GM18873 (cell line): ENCODE results near the gene FAM171A1.
"Not testable (repeated sequence)": the region's sequence is repeated elsewhere in the genome, so short reads cannot be mapped to it uniquely, and the experiment has no call there.

Source experiments
- ATAC-seq: cut with Tn5 transposase; IDR thresholded peaks from one replicate; pipeline ENCODE4 v1.9.1; 2021; ENCODE audit warnings: mild to moderate bottlenecking, moderate library complexity, moderate number of reproducible peaks; ENCODE audit not compliant: unreplicated experiment, low FRiP score

FAM171A1 gene

GRCh38 chr10:15370856-15371701 lies at the start of gene FAM171A1:
Gene FAM171A1, minus strand, starts transcription at chr10:15371289. Its CDS starts 237 bp downstream, at chr10:15371052.
- no peak for ATAC-seq

GRCh38 chr10:15420858-15421257 lies 49.8 kb upstream of the FAM171A1 start:
- ATAC-seq, result no peak

GRCh38 chr10:15419279-15419874 lies 48.3 kb upstream of the FAM171A1 start:
- no peak for ATAC-seq

- ATAC-seq, result no peak
Observed at GRCh38 chr10:15416034-15416433, 44.9 kb upstream of the FAM171A1 start.

DNA sequence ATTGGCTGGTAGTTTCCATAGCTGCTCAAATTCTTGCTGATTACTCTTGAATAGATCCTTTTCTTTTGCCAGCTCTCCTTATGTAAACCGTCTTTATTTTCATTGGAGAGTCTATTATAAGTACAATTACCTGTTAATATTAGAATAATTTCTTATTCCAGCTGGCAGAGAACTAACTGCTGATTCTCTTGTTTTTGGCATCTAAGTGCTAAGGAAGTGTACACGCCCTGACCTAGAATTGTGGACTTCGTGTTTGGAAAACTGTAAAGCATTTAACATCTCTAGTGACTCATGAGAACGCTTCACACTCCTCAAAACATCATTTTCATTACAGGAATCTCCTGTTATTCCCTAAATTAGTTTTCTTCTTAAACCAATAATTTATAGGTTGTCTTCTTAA lies 39.9 kb upstream of the FAM171A1 start:
- ATAC-seq, result no peak

- not testable (repeated sequence) for ATAC-seq
Observed at GRCh38 chr10:15409350-15409749, 38.3 kb upstream of the FAM171A1 start.

GRCh38 chr10:15408557-15408956 lies 37.5 kb upstream of the FAM171A1 start:
- no peak for ATAC-seq

DNA sequence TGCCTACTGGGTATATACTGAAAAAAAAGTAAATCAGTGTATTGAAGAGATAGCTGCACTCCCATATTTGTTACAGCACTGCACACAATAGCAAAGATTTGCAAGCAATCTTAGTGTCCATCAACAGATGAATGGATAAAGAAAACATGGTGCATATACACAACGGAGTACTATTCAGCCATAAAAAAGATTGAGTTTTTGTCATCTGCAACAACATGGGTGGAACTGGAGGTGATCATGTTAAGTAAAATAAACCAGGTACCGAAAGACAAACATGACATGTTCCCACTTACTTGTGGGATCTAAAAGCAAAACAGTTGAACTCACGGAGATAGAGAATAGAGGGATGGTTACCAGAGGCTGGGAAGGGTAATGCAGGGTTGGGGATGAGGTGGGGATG lies 34.2 kb upstream of the FAM171A1 start:
- ATAC-seq, result no peak

GRCh38 chr10:15401382-15401781 lies 30.3 kb upstream of the FAM171A1 start:
- no peak for ATAC-seq

- not testable (repeated sequence) for ATAC-seq
Observed at GRCh38 chr10:15400461-15400860, 29.4 kb upstream of the FAM171A1 start.

- no peak for ATAC-seq
Observed at GRCh38 chr10:15399060-15399661, 28.1 kb upstream of the FAM171A1 start.

DNA sequence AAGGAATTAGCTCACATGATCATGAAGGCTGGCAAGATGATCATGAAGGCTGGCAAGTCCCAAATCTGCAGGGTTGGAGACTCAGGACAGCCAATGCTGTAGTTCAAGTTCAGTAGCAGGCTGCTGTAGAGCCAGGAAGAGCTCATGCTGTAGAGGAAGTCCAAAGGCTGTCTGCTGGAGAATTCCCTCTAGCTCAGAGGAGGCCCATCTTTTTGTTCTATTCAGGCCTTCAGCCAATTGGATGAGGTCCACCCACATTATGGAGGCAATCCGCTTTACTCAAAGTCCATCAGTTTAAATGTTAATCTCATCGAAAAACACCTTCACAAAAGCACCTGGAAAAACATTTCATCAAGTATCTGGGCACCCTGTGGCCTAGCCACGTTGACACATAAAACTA lies 24.8 kb upstream of the FAM171A1 start:
- no peak for ATAC-seq

- ATAC-seq, result no peak
Observed at GRCh38 chr10:15393139-15393825, 22.2 kb upstream of the FAM171A1 start.

DNA sequence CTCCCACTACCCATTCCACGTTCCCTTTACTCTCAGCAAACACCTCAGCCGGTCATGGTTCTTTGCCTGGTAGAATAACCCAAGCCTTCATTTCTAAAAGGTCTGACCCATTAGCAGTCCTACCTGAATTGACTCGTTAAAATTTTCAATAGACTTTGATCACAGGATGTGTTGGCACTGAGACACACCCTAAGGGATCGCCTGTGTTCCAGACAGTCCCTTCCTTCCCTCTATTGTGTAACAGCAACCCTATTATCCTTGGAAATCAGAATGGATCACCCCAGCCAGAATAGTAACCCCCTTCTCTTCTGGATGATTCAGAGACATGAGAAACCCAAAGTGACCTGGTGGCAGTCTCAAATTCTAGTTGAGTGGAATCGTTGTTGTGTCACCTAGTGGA lies 20.4 kb upstream of the FAM171A1 start:
- ATAC-seq, result no peak

DNA sequence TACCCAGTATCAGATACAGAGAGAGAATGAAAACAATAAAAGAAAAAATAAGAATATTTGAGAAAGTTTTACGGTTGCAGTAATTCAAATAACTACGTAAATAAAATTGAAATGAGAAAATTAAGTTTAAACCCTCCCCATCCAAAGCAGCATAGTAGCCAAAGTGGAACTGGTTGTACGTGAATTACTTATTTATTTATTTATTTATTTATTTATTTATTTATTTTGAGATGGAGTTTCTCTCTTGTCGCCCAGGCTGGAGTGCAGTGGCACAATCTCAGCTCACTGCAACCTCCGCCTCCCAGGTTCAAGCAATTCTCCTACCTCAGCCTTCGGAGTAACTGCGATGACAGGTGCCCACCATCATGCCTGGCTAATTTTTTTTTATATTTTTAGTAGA lies 17.1 kb upstream of the FAM171A1 start:
- ATAC-seq, result not testable (repeated sequence)

DNA sequence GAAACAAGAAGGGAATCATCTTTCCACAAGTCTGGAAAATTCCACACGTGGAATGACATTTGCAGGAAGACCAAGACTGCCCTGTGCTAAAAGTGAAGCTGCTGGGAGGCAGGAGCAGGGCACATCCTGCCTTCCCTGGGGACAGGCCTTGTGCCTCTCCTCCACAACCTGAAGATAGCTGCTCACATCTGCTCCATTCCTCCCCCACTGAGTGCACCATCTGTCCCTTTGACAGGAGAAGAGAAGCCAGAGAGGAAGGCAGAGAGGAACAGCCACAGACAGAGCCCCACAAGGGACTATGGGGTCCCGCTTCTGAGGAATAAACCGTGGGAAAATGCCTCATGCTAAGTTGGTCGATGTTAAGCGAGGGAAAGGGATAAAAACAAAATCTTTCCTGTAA lies 15.9 kb upstream of the FAM171A1 start:
- ATAC-seq, result no peak

DNA sequence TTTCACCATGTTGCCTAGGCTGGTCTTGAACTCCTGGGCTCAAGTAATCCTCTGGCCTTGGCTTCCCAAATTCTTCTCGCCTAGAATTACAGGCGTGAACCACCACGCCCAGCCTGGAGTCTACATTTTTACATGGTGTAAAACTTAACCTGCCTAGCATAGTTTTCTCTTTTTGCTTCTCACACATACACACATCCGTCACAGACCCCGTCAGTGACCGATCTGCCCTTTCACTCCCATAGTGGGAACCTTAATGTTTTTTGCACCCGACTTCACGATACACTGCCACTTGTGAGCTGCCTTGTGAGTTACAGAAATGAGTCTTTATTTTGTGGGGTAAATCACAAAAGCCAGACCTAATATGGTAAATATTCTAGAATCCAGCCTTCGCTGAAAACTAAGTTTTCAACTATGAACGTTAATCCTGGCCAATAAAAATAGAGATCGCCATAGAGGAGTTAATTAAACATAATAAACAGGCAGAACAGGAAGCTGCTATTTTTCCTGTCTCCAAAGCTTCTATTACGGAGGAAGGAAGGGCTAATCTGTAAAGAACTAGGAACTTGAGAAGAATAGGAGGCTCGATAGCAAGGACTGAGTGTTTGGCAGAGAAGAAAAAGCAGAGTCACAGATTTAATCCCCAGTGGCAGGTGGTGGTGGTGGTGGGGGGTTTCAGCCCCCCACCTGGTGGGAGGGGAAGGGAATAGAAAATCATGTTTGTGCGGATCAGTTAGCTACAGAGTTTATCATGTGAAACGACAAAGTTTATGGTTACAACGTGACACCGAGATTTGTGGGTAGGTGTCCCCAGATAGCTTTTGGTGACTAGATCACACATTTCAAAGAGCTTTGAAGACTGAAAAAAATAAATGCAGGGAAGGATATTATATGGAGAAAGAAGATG lies 14.7 kb upstream of the FAM171A1 start:
- ATAC-seq, result no peak

GRCh38 chr10:15381420-15381819 lies 10.3 kb upstream of the FAM171A1 start:
- no peak for ATAC-seq

DNA sequence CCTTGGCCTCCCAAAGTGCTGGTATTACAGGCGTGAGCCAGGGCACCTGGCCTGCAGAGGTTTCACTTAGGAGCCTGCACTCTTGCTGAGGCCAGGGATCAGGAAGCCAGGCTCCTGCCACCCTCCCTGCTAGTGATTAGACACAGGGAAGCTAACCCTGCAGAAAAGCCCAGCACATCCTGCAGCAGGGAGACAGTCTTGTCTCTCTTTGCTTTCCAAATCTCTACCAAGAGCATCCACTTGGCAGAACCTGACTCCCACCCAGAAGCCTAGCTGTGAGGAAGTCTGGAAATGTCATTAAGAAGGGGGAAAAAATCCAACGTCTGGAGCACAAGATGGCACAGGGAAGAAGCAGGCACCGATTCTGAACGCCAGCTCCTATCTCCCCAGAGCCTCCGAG lies 8.0 kb upstream of the FAM171A1 start:
- no peak for ATAC-seq

DNA sequence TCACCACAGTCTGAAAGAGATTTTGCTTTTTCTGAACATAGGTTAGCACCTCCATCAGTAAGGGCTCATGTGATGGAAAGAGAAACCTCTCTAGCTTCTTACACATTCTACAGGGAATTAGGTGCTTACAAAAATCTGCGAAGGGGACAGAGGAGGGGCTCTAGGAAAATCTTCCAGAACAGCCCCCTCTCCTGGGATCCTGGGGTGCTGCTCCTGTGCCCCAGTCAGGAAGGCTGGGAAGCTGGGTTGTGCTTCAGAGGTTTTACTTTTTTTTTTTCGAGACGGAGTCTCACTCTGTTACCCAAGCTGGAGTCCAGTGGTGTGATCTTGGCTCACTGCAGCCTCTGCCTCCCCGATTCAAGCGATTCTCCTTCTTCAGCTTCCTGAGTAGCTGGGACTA lies 7.5 kb upstream of the FAM171A1 start:
- no peak for ATAC-seq
